GM18508 (cell line): ENCODE results near the gene PARP12.
"Not testable (repeated sequence)": the region's sequence is repeated elsewhere in the genome, so short reads cannot be mapped to it uniquely, and the experiment has no call there.

Source experiments
- ATAC-seq: cut with Tn5 transposase; IDR thresholded peaks from one replicate; pipeline ENCODE4 v1.9.1; 2021; ENCODE audit warnings: moderate number of reproducible peaks; ENCODE audit not compliant: insufficient read depth, unreplicated experiment

The PARP12 gene, protein sequence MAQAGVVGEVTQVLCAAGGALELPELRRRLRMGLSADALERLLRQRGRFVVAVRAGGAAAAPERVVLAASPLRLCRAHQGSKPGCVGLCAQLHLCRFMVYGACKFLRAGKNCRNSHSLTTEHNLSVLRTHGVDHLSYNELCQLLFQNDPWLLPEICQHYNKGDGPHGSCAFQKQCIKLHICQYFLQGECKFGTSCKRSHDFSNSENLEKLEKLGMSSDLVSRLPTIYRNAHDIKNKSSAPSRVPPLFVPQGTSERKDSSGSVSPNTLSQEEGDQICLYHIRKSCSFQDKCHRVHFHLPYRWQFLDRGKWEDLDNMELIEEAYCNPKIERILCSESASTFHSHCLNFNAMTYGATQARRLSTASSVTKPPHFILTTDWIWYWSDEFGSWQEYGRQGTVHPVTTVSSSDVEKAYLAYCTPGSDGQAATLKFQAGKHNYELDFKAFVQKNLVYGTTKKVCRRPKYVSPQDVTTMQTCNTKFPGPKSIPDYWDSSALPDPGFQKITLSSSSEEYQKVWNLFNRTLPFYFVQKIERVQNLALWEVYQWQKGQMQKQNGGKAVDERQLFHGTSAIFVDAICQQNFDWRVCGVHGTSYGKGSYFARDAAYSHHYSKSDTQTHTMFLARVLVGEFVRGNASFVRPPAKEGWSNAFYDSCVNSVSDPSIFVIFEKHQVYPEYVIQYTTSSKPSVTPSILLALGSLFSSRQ

DNA sequence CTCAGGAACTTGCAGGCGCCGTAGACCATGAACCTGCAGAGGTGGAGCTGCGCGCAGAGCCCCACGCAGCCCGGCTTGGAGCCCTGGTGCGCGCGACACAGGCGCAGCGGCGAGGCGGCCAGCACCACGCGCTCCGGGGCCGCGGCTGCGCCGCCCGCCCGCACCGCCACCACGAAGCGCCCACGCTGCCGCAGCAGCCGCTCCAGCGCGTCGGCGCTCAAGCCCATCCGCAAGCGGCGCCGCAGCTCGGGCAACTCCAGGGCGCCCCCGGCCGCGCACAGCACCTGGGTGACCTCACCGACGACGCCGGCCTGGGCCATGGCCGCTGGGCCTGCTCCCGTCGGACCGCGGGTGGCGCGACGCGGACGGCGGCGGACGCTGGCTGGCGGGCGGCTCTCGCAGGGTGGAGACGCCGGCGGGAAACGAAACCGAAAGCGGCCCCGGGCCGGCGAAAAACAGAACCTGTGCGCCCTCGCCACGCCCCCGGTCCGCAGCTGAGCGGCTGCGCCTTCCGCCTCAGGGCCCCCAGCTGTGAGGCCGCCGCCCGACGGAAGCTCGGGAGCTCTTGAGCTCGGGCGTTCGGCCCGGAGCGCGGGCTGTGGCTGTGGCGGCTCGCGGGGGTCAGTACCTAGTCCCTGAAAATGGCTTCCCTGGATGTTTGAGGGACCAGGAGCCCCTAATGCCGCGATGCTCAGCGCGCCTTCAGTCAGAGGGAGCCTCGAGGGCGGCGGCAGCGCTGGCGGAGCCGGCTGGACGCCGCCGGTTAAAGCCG, at the start of gene PARP12:
PARP12 (minus strand) TSS at position 424 of the 772 bp plus-strand sequence; CDS start at position 320, 104 bp downstream.
- peak; percentile 63 for ATAC-seq

DNA sequence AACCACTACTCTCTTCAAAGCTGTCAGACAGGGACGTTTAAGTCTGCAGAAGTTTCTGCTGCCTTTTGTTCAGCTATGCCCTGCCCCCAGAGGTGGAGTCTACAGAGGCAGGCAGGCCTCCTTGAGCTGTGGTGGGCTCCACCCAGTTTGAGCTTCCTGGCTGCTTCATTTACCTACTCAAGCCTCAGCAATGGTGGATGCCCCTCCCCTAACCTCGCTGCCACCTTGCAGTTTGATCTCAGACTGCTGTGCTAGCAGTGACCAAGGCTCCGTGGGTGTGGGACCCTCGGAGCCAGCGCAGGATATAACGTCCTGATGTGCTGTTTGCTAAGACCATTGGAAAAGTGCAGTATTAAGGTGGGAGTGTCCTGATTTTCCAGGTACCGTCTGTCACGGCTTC, 46.0 kb upstream of the PARP12 start:
- ATAC-seq, result not testable (repeated sequence)

DNA sequence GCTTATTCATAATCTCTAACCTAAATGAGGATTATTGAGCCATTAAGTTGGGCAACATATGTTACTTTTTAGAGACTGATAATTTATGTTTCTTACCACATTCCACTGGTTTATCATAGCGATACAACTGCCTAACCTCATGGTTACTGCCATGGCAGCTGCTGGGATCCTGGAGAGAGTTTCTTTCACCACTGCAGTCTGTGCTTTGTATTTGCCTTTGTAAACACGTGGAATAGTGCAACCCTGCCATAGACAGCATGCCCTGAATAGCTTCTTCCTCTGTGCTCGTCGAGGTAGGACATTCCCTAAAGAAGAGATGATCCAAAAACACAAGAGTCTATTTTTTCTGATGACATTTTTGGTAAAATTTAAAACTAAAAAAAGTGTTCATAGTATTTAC, 33.7 kb upstream of the PARP12 start:
- no peak for ATAC-seq

DNA sequence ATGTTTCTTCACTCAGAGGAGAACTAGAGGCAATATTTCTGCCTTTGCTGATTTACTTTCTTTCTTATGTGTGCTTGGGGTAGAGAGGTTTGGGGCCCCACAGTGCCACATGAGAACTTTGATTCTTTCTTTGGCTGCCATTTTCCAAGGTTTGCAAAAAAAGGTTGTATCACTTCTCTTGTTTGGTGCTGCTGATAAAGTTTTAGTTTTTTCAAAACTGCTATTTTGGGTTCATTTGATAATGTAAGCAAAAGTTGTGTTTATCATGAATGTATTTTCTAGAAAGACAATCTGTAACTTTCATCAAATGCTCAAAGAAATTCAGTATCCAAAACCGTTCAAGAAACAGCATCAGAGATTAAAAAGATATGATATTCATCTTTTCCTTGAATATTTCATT, 30.6 kb upstream of the PARP12 start:
- ATAC-seq, result no peak

DNA sequence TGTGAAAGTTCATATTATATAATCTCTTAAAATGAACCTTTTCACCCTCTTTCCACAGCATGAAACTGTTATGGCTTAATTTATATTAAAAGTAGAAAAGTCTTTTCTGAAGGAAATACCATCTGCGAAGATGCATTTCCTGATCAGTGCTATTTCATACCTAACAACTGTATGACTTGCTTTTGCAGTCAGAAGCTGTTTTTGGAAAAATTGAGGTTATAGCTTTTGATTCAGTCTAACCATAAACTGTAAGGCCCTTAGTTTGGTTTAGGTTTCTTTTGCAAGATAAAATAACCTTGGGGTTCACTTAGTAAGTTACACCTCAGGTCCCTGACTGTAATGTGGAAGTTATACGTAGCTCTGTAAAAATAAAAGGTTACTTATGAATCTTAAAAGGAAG, 22.7 kb upstream of the PARP12 start:
- ATAC-seq, result no peak

DNA sequence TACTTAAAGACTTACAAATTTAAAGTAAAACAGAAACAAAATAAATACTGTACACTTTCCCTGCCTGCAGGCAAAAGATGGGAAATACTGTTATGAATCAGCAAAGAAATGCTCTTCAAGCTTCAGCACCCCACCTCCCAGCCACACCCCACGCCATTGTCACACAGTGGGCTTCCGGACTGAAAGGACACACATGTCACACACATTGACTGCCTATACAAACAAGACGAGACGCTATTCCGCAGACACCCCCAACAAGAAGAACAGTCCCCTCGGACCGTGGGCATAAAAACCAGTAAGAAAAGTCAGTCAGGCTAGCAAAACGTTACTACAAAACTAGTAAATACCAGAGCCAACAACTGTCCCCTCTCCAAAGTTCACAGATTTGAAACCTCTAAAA, 22.2 kb upstream of the PARP12 start:
- ATAC-seq, result peak; percentile 93

DNA sequence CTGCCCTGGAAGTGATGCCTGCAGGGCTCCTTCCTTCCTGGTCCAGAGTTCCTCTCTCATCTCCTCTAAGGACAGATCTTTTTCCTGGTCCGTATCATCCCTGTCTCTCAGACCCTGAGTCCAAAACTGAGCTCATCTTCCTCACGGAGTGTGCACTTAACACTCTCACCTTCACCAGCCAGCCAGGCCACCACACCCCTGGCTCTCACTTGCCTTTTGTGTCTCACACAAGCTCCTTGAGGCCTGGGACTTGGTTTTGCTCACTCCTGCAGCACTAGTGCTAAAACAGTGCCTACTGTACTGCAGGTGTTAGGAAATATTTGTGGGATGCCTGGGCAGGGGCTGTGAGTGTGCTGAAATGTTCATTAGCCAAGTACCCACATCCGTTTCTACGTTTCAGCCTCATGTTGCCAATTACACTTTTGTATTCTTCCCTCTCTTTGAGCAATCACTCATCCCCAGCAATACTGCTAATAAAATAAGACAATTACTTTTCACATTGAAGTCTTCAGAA, 21.4 kb upstream of the PARP12 start:
- no peak for ATAC-seq

DNA sequence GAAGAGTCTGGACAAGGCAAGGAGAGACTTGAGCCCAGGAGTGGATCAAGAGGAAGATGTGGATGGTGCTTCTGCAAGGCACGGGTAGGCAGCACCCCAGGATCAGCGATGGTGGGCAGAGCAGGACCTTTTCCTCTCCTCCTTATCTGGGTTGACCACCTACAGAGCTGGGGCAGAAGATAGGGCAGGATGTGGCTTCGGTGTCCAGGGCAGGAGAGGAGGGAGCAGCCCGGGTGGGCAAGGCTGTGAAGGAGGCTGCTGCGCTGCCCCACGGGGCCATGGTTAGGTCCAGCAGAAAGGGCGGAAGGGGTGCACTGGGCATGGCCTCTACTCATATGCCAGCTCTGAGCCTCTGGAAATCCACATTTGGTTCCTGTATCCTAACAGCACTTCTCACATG, 20.0 kb upstream of the PARP12 start:
- no peak for ATAC-seq

DNA sequence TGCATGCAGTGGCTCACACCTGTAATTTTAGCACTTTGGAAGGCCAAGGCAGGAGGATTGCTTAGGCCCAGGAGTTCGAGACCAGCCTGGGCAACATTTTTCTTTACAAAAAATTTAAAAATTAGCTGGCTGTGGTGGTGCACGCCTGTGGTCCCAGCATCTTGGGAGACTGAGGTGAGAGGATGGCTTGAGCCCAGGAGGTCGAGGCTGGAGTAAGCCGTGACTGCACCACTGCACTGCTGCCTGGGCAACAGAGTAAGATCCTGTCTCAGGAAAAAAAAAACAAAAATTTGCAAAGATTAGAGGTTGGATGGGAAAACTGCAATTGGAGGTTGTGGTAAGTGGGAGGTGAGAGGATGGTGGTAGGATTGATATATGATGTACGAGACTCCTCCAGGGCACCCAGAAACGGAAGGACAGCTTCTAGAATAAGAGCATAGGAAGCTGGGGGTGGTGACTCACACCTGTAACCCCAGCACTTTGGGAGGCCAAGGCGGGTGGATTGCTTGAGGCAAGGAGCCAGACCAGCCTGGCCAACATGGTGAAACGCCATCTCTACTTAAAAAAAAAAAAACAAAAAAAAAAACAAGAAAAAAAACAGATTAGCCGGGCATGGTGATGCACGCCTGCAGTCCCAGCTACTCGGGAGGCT, 19.1 kb upstream of the PARP12 start:
- no peak for ATAC-seq

DNA sequence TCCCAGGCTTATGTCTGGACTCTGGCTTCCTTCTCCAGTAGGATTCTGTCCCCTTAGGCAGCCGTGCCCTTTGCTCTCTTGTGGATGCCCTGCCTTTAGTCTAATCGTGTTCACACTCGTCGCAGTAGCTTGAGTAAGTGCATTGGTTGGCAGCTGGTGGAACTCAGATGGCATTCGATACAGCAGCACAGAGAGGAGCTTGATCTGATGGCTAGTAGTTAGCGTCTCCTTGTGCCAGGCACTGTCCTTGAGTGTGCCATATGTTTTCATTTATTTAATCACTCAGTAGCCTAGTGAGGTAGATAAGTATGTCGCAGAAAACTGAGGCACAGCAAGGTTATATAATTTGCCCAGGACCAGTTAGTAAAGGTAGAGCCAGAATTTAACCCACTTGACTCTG, 18.2 kb upstream of the PARP12 start:
- no peak for ATAC-seq

DNA sequence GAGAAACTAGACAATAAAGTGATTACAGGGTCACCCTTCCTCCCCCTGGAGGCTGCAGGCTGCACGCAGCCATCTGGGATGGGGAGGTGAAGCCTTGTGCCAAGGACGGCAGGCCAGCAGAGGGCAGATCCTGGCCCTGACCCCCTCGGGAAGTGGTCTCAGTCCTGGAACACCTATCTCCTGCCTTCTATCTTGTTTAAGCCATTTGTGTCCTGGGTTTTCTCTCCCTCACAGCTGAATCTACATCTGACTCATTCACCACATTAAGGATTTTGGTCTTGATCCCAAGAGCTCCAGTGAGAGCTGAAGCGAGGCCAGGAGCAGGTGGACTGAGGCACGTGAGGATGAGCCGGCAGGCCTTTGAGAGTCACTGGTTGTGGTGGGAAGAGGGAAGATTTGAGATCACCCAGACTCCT, 16.4 kb upstream of the PARP12 start:
- no peak for ATAC-seq

DNA sequence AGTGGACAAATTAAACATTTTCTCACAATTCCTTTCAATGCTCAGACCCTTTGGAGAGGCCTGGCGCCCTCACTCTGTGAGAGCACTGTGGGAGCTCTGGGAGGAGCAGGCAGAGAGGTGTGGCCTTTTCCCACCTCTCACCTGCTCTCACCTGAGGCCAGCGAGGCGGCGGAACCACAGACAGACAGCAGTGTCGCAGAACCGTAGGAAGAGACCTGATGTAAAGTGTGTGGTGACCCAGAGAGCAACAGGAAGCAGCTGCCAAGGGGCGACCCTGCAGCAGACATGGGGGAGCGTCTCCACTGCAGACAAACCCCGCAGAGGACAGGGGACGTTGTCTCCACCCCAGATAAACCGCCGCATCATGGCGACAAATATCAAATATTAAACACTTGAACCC, 15.6 kb upstream of the PARP12 start:
- ATAC-seq, result no peak

DNA sequence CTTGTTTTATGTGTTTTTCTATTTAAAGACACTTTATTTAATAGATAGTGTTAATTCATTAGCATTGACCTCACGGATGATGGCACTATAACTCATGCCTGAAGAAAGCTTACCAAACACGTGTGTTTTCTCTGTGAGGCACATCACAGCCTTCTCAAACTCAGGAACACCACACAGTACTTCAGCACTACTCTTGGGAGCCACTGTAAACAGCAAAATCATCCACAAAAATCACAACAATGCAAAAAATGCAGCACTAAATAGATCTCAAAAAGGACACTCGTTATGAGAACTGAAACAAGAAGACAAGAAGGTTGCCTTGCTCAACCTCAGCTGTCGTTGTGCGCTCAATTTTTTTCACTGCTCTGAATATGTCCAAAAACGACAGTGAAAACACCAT, 12.0 kb upstream of the PARP12 start:
- no peak for ATAC-seq

DNA sequence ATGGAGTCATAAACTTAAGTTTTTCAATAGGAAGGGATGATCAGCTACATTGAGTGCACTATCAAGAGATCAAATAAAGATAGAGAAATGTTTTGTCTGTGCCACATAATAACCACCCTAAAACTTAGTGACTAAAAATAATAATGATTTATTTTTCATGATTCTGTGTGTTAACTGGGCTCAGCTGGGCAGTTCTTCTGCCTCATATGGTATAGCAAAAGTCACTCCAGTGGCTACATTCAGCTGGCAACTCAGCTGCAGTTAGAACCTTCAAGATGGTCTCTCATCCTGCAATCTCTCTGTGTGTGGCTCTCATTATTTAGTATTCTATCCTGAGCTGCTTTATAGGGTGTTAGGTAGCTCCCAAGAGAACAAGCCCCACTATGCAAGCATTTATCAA, 7.8 kb upstream of the PARP12 start:
- ATAC-seq, result no peak

DNA sequence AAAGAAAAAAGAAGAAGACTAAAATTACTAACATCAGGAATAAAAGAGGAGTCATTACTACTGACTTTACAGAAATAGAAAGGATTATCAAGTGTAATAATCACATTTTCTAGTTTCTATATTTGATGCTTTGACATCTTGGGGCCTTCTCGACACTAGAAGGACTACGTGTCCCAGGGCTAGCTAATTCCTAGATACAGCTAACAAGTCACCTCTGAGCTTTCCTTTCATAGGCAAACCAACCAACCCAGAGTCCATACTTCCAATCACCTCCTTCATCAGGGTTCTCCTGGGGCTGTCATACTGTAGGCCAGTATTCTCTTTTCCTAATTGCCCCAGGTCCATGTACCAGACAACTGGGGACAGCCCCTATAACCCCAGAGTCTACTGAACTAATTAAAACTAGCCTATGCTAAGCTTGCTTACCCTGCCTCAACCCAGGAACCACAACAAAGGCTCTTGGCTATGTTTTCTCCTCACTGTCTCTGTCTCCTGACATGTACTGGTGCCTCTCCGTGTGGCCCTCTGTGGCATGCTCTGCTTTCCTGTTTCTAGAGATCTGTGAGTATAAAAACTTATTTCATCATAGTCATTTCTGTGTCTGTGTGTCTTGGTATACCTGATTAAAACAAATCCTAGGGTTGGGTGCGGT, 6.7 kb upstream of the PARP12 start:
- ATAC-seq, result no peak

DNA sequence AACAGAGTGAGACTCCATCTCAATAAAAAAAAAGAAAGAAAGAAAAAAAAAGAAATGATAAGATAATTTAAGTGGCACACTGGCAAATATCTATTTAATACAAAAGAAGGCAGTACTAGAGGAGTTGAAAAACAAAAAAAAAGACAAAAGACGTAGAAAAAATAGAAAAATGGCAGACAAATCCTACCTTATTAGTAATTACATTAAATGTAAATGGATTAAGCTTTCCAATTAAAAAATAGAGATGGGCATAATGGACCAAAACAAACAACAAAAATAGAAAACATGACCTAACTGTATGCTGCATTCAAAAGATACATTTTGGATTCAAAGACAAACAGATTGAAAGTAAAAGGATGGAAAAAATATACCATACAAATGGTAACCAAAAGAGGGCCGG, 5.3 kb upstream of the PARP12 start:
- no peak for ATAC-seq

DNA sequence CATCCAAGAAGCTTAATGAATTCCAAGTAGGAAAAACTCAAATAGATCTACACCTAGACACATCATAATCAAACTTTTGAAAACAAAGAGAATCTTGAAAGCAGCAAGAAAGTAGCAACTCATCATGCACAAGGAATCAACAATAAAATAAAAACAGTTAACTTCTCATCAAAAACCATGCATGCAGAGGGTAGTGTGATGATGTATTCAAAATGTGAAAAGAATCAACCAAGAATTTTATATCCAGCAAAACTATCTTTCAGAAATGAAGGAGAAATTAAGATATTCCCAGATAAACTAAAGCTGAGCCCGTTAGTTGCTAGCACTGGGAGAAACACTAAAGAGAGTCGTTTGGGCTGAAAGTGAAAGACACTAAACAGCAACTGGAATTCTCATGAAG, 4.3 kb upstream of the PARP12 start:
- no peak for ATAC-seq

DNA sequence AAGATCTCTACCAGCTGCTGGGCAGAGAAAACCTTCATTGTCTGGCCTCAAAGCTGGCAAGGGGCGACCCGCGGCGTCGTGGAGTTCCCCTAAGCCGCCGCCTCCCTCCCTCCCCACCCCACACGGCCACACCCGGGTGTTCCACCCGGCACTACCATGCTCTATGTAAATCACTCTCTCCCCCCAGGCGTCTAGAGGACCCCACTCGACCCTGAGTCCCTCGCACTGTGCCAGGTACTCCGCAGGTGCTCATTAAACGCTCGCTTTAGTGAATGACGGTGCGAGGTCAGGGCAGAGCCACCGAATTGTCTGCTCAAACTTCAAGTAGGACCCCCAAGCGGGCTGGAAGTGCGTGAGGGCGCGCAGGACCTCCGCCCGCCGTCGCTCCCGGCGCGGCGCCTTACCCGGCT, 628 bp downstream of the PARP12 start:
- peak; percentile 8 for ATAC-seq

DNA sequence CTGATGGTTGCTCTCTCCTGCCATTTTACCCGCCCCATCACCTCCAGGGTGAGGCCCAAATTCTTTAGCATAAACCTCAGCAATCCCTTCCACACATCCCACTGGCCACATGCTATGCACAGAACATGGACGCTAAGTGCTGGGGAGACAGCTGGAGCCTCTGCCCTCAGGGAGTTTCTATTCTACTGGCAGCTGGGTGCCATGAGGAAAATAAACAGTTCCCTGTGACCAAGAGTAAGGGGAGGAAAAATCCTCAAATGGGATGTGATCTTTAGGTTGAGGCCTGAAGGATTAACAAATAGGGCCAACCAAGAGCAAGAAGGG, 1.2 kb downstream of the PARP12 start:
- ATAC-seq, result no peak
